Ovary (tissue), 3 donors: ENCODE measurements around the gene C1orf141.

Experiments used
- POLR2A ChIP-seq: fragments of 450-650 bp; IDR thresholded peaks from one replicate; pipeline ENCODE4 v1.6.1; 2017; ENCODE audit warnings: antibody characterized with exemption, mild to moderate bottlenecking, moderate library complexity
- TF ChIP-seq, protein P1 (sequence below), 3 donors: fragments of 450-650 bp in 2 of 3; fragments of 200-600 bp in 1 of 3; IDR thresholded peaks; one replicate each; pipeline versions ENCODE4 v1.5.1 to v1.8.0; 2016 to 2022; ENCODE audit warnings: antibody characterized with exemption in 3 of 3, mild to moderate bottlenecking in 1 of 3
- donor health status: DM: no; HTN: no; CAD: no.

DNA sequence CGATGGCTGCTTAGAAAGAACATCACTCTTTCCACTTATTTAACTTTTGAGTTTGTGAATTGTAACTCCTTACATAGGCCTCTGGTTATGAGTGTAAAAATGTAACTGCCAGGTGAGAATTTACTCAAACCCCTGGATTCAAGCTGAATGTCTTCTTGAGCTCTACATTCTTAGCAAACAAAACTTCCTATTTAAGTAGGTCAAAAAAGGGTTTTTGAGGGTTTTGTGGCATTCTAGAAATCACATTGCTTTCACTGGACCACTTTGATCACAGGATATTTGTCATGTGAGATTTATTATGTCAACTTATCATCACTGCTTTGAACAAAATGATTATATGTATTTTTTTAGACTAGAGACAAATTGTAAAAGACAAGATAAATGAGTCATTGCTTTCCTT lies 37.2 kb upstream of the C1orf141 start:
- no peak for TF ChIP-seq POLR2A
- TF ChIP-seq, protein P1, sequence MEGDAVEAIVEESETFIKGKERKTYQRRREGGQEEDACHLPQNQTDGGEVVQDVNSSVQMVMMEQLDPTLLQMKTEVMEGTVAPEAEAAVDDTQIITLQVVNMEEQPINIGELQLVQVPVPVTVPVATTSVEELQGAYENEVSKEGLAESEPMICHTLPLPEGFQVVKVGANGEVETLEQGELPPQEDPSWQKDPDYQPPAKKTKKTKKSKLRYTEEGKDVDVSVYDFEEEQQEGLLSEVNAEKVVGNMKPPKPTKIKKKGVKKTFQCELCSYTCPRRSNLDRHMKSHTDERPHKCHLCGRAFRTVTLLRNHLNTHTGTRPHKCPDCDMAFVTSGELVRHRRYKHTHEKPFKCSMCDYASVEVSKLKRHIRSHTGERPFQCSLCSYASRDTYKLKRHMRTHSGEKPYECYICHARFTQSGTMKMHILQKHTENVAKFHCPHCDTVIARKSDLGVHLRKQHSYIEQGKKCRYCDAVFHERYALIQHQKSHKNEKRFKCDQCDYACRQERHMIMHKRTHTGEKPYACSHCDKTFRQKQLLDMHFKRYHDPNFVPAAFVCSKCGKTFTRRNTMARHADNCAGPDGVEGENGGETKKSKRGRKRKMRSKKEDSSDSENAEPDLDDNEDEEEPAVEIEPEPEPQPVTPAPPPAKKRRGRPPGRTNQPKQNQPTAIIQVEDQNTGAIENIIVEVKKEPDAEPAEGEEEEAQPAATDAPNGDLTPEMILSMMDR (IDR thresholded peaks at IDR 0.05): no peak
